HEK293 (cell line): ENCODE data around the gene OVOL1.

Experiments used
- CTCF ChIA-PET: fragments of 350-600 bp; formaldehyde crosslinking; extraction: SDS; loops from one replicate; lab custom pipeline; 2021; ENCODE audit warnings: antibody characterized with exemption; lab: Yijun Ruan, JAX
- POLR2A ChIA-PET: fragments of 300-600 bp; formaldehyde crosslinking; extraction: SDS; loops from one replicate; lab custom pipeline; 2020; ENCODE audit warnings: antibody characterized with exemption, inconsistent platforms; lab: Yijun Ruan, JAX
- H3K27ac ChIP-seq: fragments of 200-500 bp; sonication (Bioruptor generic); 2 replicates; pipeline ENCODE4 v1.5.1; 2014; ENCODE audit warnings: low read depth, low read length, control low read depth, inconsistent platforms; ENCODE audit errors: extremely low read depth
- H3K36me3 ChIP-seq, 2 experiments: fragments of 200-500 bp in 1 of 2; sonication (Bioruptor generic) in 1 of 2; 1 replicate in 1 of 2; 2 replicates in 1 of 2; pipeline ENCODE4 v1.5.1; 2014 to 2017; ENCODE audit warnings: inconsistent platforms in 2 of 2, low read length in 2 of 2; ENCODE audit not compliant: control insufficient read depth in 2 of 2, insufficient read depth in 1 of 2
- H3K4me1 ChIP-seq: fragments of 200-500 bp; sonication (Bioruptor generic); 2 replicates; pipeline ENCODE4 v1.5.1; 2014; ENCODE audit warnings: mild to moderate bottlenecking, low read length, inconsistent platforms; ENCODE audit not compliant: control insufficient read depth, insufficient read depth
- H3K4me3 ChIP-seq: 2 replicates; pipeline ENCODE4 v1.5.1; 2011; ENCODE audit warnings: low read depth, mild to moderate bottlenecking, control low read depth, low read length, moderate library complexity
- H3K9me3 ChIP-seq: fragments of 200-500 bp; sonication (Bioruptor generic); 2 replicates; pipeline ENCODE4 v1.5.1; 2014; ENCODE audit warnings: low read depth, low read length, inconsistent platforms; ENCODE audit not compliant: control insufficient read depth, insufficient read depth
- MEIS1 ChIP-seq: sonication (generic); formaldehyde crosslinking; IDR thresholded peaks from 2 replicates; pipeline ENCODE4 v1.8.1; 2022; ENCODE audit warnings: missing genetic modification reagents, mild to moderate bottlenecking, borderline replicate concordance
- PRDM2 ChIP-seq: fragments of 450-650 bp; formaldehyde crosslinking; IDR thresholded peaks from 2 replicates; pipeline ENCODE4 v1.5.1; 2016; ENCODE audit warnings: missing biosample characterization, missing genetic modification characterization, borderline replicate concordance
- ZBTB11 ChIP-seq: fragments of 450-650 bp; formaldehyde crosslinking; conservative IDR thresholded peaks from 2 replicates; pipeline ENCODE4 v1.5.1; 2016; ENCODE audit warnings: low read depth, missing biosample characterization, missing genetic modification characterization
- ZBTB20 ChIP-seq: fragments of 450-650 bp; formaldehyde crosslinking; IDR thresholded peaks from 2 replicates; pipeline ENCODE4 v1.5.1; 2016; ENCODE audit warnings: missing biosample characterization, missing genetic modification characterization
- ZBTB44 ChIP-seq: fragments of 450-650 bp; IDR thresholded peaks from 2 replicates; pipeline ENCODE4 v1.5.1; 2018; ENCODE audit warnings: missing biosample characterization, mild to moderate bottlenecking, missing genetic modification characterization
- ZBTB6 ChIP-seq: fragments of 450-650 bp; formaldehyde crosslinking; IDR thresholded peaks from 2 replicates; pipeline ENCODE4 v1.5.1; 2017; ENCODE audit warnings: missing biosample characterization, missing genetic modification characterization
- ZBTB7A ChIP-seq: fragments of 450-650 bp; formaldehyde crosslinking; IDR thresholded peaks from 2 replicates; pipeline ENCODE4 v1.5.1; 2016; ENCODE audit warnings: low read depth, missing biosample characterization, missing genetic modification characterization
- ZNF274 ChIP-seq, 2 experiments: fragments of 200-500 bp in 1 of 2; fragments of 450-650 bp in 1 of 2; sonication (Bioruptor generic) in 1 of 2; formaldehyde crosslinking in 1 of 2; IDR thresholded peaks; 2 replicates each; pipeline versions ENCODE4 v1.5.1 to v1.6.1; 2014 to 2016; ENCODE audit warnings: borderline replicate concordance in 1 of 2, inconsistent platforms in 1 of 2, low read length in 1 of 2, missing biosample characterization in 1 of 2, missing genetic modification characterization in 1 of 2
- ZNF311 ChIP-seq: fragments of 450-650 bp; formaldehyde crosslinking; IDR thresholded peaks from 2 replicates; pipeline ENCODE4 v1.5.1; 2017; ENCODE audit warnings: missing biosample characterization, missing genetic modification characterization, borderline replicate concordance
- ZNF585B ChIP-seq: fragments of 450-650 bp; formaldehyde crosslinking; IDR thresholded peaks from 2 replicates; pipeline ENCODE4 v1.5.1; 2016; ENCODE audit warnings: missing biosample characterization, missing genetic modification characterization
- ZNF654 ChIP-seq: fragments of 450-650 bp; formaldehyde crosslinking; IDR thresholded peaks from 2 replicates; pipeline ENCODE4 v1.5.1; 2016; ENCODE audit warnings: low read depth, missing biosample characterization, missing genetic modification characterization
- ZNF791 ChIP-seq: fragments of 450-650 bp; formaldehyde crosslinking; IDR thresholded peaks from 2 replicates; pipeline ENCODE4 v1.5.1; 2016; ENCODE audit warnings: missing biosample characterization, missing genetic modification characterization
- ZSCAN4 ChIP-seq: fragments of 450-650 bp; formaldehyde crosslinking; IDR thresholded peaks from 2 replicates; pipeline ENCODE4 v1.5.1; 2017; ENCODE audit warnings: missing biosample characterization, missing genetic modification characterization
- ZSCAN5A ChIP-seq: fragments of 450-650 bp; formaldehyde crosslinking; IDR thresholded peaks from 2 replicates; pipeline ENCODE4 v1.5.1; 2016; ENCODE audit warnings: missing biosample characterization, missing genetic modification characterization

The OVOL1 gene

GRCh38 chr11:65743681-65744025 is 43.2 kb upstream of the OVOL1 start:
- POLR2A ChIA-PET, result interaction anchor here (0.7 kb wide), 1 partner anchor 125 kb away, joined by 5 read pairs; no protein-coding TSS in a partner anchor
- CTCF ChIA-PET, result interaction anchor here (0.8 to 2.0 kb wide), 4 partner anchors 26 to 142 kb away, joined by 3 to 9 read pairs (median 6); no protein-coding TSS in a partner anchor
- H3K4me3 ChIP-seq, result no peak overlapping the region

GRCh38 chr11:65744026-65744698 is 42.7 kb upstream of the OVOL1 start:
- H3K27ac ChIP-seq, result no peak overlapping the region
- H3K9me3 ChIP-seq, result no peaks in the 10 kb centered on the region
- H3K4me1 ChIP-seq, result no peaks in the 10 kb centered on the region
- TF ChIP-seq ZNF654 (tag by site-specific recombination) (0 out of 2 replicates have a peak, but pooled peaks have one; percentile 10), ZBTB11 (no peak)
- no peaks in the 10 kb centered on the region for H3K36me3 ChIP-seq
- POLR2A ChIA-PET, result interaction anchor here (1.3 kb wide), 1 partner anchor 24 kb away, joined by 4 read pairs; no protein-coding TSS in a partner anchor
- H3K4me3 ChIP-seq, result no peak overlapping the region
- CTCF ChIA-PET, result interaction anchor here (0.6 to 2.0 kb wide), 10 partner anchors 16 to 144 kb away, joined by 3 to 9 read pairs (median 4); partner anchors contain the start of gene FIBP

More at GRCh38 chr11:65743681-65744025, 43.2 kb upstream of the OVOL1 start:
- Histone ChIP-seq H3K27ac (no peak overlapping the region), H3K36me3 (no peaks in the 10 kb centered on the region), H3K4me1 (no peaks in the 10 kb centered on the region), H3K9me3 (no peaks in the 10 kb centered on the region)
- no peak for TF ChIP-seq MEIS1
- no peak for TF ChIP-seq ZBTB6
- no peak for TF ChIP-seq ZSCAN4 (tag by site-specific recombination)
- no peak for TF ChIP-seq ZNF274 (IDR thresholded peaks at IDR 0.05; ENCODE audit: low read length)
- TF ChIP-seq ZNF274 (tag by site-specific recombination; IDR thresholded peaks at IDR 0.05; ENCODE audit: borderline replicate concordance), result no peak
- TF ChIP-seq ZNF585B, result no peak
- TF ChIP-seq ZNF791 (tag by site-specific recombination), result no peak

- no peaks in the 10 kb centered on the region for H3K9me3 ChIP-seq
- ChIA-PET POLR2A (interaction anchor here (1.3 kb wide), 1 partner anchor 25 kb away, joined by 4 read pairs; no protein-coding TSS in a partner anchor), CTCF (interaction anchor here (0.6 to 2.0 kb wide), 9 partner anchors 16 to 143 kb away, joined by 3 to 9 read pairs (median 5); partner anchors contain the start of gene FIBP)
- H3K4me1 ChIP-seq, result no peaks in the 10 kb centered on the region
- no peaks in the 10 kb centered on the region for H3K36me3 ChIP-seq
- H3K27ac ChIP-seq, result no peak overlapping the region
- no peak overlapping the region for H3K4me3 ChIP-seq
- TF ChIP-seq ZNF311 (tag by site-specific recombination) (no peak), PRDM2 (tag by site-specific recombination) (no peak), ZBTB20 (tag by site-specific recombination) (no peak), ZBTB44 (tag by site-specific recombination) (no peak), ZSCAN5A (tag by site-specific recombination) (no peak), ZBTB7A (no peak)
These were observed 42.2 kb upstream of the OVOL1 start for GRCh38 chr11:65744699-65745042.
